ENCODE data around the gene HOXA3.

DNA sequence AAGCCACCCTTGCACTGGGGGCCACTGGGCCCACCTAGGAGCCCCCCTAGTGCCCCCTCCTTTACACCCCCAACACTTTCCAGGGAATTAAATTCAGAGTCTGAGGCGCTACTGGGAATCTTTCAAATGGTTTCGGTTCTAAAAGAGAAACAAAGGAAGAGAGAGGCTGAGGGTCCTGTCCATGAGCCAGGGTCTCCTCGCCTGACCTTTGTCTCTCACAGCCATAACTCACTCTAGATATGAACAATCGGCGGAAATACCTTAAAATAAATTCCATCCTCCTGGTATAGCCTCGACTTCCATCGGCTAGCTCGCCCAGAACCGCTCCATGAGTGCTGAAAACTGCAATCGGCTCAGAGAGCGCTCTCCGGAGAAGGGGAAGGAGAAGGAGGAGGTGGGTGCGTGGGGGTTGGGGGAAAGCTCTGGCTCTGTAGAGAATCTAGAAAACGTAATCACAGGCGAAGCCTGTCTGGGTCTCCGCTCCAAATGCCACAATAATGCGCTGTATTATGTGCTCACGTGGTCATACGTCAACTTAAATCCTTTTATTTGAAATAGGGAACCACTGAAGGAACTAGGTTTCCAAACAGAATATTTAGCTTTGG is 34.4 kb downstream of the HOXA3 start:
- TF ChIP-seq, protein P1, sequence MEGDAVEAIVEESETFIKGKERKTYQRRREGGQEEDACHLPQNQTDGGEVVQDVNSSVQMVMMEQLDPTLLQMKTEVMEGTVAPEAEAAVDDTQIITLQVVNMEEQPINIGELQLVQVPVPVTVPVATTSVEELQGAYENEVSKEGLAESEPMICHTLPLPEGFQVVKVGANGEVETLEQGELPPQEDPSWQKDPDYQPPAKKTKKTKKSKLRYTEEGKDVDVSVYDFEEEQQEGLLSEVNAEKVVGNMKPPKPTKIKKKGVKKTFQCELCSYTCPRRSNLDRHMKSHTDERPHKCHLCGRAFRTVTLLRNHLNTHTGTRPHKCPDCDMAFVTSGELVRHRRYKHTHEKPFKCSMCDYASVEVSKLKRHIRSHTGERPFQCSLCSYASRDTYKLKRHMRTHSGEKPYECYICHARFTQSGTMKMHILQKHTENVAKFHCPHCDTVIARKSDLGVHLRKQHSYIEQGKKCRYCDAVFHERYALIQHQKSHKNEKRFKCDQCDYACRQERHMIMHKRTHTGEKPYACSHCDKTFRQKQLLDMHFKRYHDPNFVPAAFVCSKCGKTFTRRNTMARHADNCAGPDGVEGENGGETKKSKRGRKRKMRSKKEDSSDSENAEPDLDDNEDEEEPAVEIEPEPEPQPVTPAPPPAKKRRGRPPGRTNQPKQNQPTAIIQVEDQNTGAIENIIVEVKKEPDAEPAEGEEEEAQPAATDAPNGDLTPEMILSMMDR (conservative IDR thresholded peaks at IDR 0.05 in 1 of 2, IDR thresholded peaks at IDR 0.05 in 1 of 2; ENCODE audit: low read depth in 1 of 2, low read length in 2 of 2), result no peak
- no peak for TF ChIP-seq EZH2 (IDR thresholded peaks at IDR 0.05; ENCODE audit: low read length, missing control alignments)

Data from fibroblast of lung (primary cell).